Retinal pigment epithelial cell (primary cell): ENCODE results near the gene GMCL2.

ENCODE experiments used
- DNase-seq: peaks from one replicate; pipeline ENCODE4 v3.0.0-alpha.2; 2010; ENCODE audit warnings: low read depth
- H3K4me3 ChIP-seq: 2 replicates; pipeline ENCODE4 v1.5.1; 2011; ENCODE audit warnings: mild to moderate bottlenecking, low read length, control low read depth, moderate library complexity
- TF ChIP-seq, protein P1 (sequence below): conservative IDR thresholded peaks from 2 replicates; pipeline ENCODE4 v1.5.1; 2011; ENCODE audit warnings: low read depth, low read length, control low read depth, inconsistent platforms

The GMCL2 gene

DNA sequence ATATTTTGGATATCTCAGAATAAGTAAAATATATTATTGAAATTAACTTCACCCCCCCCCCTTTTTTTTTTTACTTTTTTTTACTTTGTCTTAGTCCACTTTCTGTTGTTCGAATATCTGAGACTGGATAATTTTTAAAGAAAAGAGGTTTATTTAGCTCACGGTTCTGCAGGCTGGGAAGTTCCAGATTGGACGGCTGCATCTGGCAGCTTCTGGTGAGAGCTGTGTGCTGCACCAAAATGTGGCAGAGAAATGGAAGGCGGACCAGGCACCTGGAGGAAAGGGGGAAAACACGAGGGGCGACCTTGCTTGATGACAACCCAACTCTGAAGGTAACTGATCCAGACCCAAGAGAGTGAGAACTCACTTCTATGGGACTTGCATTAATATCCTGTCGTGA is 5.6 kb upstream of the GMCL2 start:
- no peak for DNase-seq
- TF ChIP-seq, protein P1, sequence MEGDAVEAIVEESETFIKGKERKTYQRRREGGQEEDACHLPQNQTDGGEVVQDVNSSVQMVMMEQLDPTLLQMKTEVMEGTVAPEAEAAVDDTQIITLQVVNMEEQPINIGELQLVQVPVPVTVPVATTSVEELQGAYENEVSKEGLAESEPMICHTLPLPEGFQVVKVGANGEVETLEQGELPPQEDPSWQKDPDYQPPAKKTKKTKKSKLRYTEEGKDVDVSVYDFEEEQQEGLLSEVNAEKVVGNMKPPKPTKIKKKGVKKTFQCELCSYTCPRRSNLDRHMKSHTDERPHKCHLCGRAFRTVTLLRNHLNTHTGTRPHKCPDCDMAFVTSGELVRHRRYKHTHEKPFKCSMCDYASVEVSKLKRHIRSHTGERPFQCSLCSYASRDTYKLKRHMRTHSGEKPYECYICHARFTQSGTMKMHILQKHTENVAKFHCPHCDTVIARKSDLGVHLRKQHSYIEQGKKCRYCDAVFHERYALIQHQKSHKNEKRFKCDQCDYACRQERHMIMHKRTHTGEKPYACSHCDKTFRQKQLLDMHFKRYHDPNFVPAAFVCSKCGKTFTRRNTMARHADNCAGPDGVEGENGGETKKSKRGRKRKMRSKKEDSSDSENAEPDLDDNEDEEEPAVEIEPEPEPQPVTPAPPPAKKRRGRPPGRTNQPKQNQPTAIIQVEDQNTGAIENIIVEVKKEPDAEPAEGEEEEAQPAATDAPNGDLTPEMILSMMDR, result no peak
- no peak overlapping the region for H3K4me3 ChIP-seq

DNA sequence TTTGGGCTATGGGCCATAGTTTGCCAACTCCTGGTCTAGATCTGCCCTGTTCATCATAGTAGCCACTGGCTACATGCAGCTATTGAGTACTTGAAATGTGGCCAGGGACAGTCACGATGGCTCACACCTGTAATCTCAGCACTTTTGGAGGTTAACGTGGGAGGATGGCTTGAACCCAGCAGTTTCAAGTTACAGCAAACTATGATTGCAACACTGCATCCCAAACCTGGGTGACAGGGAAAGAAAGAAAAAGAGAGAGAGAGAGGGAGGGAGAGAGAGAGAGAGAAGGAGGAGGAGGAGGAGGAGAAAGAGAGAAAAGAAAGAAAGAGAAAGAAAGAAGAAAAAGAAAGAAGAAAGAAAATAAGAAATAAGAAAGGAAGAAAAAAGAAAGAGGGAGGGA is 5.1 kb upstream of the GMCL2 start:
- DNase-seq, result no peak
- H3K4me3 ChIP-seq, result no peak overlapping the region
- TF ChIP-seq, protein P1, result no peak

DNA sequence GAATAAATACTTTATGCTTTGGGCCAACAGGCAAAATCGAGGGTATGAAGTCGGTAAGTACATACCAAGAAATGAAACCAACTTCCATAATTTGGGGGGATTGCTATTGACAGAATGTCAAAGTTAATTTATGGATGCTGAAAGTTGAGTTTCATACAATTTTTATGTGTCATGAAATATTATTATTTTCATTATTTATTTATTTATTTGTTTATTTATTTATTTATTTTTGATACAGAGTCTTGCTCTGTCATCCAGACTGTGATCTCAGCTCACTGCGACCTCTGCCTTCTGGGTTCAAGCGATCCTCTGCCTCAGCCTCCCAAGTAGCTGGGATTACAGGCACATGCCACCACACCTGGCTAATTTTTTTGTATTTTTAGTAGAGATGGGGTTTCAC is 4.5 kb upstream of the GMCL2 start:
- no peak overlapping the region for H3K4me3 ChIP-seq
- TF ChIP-seq, protein P1, result no peak
- DNase-seq, result no peak

DNA sequence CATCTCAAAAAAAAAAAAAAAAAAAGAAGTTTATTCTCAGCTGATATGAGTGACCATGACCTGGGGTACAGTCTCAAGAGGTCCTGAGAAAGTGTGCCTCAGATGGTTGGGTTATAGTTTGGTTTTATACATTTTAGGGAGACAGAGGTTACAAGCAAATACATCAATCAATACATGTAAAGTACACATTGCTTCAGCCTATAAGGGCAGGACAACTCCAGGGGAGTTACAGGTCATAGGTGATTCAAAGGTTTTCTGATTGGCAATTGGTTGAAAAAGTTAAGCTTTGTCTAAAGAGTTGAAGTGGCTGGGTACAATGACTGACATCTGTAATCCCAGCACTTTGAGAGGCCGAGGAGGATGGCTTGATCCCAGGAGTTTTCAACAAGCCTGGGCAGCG is 2.3 kb upstream of the GMCL2 start:
- TF ChIP-seq, protein P1, result no peak
- no peak for DNase-seq
- H3K4me3 ChIP-seq, result no peak overlapping the region

DNA sequence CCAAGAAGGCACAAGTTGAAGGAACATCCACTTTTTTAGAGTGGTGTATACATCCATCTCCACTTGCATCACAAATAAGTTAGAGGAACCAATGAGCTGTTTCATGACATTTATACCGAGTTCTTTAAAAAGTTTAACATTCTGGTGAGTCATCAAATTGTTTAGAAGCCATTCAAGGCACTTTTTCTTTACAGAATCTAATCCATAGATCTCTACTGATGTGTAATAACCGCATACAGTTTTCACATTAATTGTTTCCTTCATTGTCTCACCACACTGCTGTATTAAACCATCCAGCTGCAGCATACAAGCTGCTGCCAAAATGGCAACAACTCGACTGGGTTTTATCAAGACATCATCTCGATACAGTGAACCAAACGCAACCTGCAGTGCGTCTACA is 744 bp downstream of the GMCL2 start:
- no peak overlapping the region for H3K4me3 ChIP-seq
- TF ChIP-seq, protein P1, result no peak
- DNase-seq, result no peak

DNA sequence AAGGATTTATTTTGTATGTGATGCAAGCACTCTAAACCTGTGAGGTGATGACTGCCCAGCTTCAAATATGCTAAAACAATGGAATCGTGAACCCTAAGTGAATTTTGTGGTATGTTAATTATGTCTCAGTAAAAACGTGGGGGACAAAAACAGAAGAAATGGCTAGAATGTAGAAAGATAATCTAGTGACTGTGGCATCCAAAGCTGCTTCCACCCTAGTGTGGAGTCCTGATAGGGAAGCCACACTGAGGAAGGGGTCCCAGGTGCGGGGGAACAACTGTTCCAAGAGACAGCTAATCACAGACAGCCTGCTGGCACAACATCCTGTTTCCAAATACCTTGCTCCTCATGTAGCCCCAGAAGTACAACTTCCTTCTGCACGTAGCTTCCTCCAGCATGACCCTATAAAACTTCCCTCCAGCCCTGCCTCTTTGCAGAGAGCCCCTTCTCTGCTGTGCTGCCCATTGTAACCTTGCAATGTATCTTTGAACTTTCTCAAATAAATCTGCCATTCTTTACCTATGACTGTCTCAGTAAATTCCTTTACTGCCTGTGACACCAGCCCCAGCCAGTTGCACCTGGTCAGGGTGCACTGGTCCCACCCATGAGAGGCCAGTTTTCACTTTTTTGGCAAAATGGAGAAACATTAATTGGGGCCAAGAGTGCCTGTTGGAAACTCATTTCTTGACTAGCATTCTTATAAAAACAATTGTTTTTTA is 4.9 kb downstream of the GMCL2 start:
- no peak overlapping the region for H3K4me3 ChIP-seq
- DNase-seq, result no peak
- TF ChIP-seq, protein P1, result no peak

DNA sequence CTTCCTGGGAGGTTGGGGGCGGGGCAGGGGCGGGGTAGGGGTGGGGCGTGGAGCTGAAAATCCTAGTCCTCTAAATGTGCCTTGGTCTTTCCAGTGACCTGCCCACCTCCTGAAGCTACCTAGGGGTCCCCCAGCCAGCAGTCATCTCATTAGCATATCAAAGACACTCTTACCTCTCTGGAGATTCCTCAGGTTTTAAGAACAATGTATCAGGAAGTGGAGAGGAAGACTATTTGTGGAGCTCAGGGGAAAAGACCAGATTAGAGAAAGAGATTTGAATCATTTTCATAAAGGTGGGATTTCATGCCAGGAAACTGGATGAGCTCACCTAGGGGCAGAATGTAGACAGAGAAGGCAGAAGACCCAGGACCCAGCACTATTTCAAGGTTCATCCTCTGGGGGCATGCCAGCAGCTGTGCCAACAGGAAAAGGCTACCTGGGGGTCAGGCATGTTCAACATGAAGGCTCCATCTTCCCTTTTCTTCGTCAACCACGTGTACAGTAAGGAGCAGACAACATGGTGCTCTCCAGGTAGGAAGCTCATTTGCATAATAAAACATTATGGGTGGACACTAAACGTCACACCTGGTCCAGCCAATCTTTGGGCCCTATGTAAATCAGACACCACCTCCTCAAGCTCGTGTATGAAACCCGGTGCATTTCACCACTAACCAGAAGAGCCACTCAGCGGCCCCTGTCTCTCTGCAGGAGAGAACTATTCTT is 6.9 kb downstream of the GMCL2 start:
- TF ChIP-seq, protein P1, result no peak
- DNase-seq, result no peak
- H3K4me3 ChIP-seq, result no peak overlapping the region
